Measurements from ENCODE around the gene NRXN3.

DNA sequence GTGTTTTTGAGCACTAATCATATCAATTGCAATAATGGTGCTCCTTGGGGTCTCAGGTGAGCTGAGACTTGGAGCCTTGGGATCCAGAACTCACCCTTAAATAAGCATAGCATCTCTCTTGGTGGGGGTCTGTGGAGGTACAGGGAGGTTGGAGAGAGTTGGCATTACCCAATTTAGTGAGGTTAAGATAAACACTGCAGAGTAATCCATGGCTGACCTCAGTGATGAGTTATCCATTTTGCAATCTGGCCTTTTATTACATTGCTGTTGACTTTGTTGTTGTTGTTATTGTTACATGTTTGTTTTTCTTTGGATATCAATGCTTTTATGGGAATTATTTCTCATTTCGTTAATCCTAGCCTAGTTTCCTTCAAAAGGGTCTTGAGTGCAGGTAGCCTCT is 373.3 kb downstream of the NRXN3 start:
- TF ChIP-seq TAF1 (conservative IDR thresholded peaks at IDR 0.05) (no peak), CTCF (IDR thresholded peaks at IDR 0.05; ENCODE audit: low read depth, low read length, missing input control) (no peak), FOXA2 (IDR thresholded peaks at IDR 0.05) (peak; percentile 29), RAD21 (IDR thresholded peaks at IDR 0.05) (no peak), SP1 (IDR thresholded peaks at IDR 0.05) (no peak), REST (IDR thresholded peaks at IDR 0.05) (no peak), JUND (IDR thresholded peaks at IDR 0.05) (no peak), GABPA (IDR thresholded peaks at IDR 0.05 in 1 of 2, conservative IDR thresholded peaks at IDR 0.05 in 1 of 2) (no peak), FOXA1 (IDR thresholded peaks at IDR 0.05) (no peak)
- TF ChIP-seq, protein P1, sequence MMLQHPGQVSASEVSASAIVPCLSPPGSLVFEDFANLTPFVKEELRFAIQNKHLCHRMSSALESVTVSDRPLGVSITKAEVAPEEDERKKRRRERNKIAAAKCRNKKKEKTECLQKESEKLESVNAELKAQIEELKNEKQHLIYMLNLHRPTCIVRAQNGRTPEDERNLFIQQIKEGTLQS (IDR thresholded peaks at IDR 0.05), result no peak
- TF ChIP-seq, protein P2, sequence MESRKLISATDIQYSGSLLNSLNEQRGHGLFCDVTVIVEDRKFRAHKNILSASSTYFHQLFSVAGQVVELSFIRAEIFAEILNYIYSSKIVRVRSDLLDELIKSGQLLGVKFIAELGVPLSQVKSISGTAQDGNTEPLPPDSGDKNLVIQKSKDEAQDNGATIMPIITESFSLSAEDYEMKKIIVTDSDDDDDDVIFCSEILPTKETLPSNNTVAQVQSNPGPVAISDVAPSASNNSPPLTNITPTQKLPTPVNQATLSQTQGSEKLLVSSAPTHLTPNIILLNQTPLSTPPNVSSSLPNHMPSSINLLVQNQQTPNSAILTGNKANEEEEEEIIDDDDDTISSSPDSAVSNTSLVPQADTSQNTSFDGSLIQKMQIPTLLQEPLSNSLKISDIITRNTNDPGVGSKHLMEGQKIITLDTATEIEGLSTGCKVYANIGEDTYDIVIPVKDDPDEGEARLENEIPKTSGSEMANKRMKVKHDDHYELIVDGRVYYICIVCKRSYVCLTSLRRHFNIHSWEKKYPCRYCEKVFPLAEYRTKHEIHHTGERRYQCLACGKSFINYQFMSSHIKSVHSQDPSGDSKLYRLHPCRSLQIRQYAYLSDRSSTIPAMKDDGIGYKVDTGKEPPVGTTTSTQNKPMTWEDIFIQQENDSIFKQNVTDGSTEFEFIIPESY (IDR thresholded peaks at IDR 0.05), result no peak
